ENCODE data around the gene PTPRG.

- TF ChIP-seq, protein P1, sequence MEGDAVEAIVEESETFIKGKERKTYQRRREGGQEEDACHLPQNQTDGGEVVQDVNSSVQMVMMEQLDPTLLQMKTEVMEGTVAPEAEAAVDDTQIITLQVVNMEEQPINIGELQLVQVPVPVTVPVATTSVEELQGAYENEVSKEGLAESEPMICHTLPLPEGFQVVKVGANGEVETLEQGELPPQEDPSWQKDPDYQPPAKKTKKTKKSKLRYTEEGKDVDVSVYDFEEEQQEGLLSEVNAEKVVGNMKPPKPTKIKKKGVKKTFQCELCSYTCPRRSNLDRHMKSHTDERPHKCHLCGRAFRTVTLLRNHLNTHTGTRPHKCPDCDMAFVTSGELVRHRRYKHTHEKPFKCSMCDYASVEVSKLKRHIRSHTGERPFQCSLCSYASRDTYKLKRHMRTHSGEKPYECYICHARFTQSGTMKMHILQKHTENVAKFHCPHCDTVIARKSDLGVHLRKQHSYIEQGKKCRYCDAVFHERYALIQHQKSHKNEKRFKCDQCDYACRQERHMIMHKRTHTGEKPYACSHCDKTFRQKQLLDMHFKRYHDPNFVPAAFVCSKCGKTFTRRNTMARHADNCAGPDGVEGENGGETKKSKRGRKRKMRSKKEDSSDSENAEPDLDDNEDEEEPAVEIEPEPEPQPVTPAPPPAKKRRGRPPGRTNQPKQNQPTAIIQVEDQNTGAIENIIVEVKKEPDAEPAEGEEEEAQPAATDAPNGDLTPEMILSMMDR (IDR thresholded peaks at IDR 0.05; ENCODE audit: low read depth, low read length, poor library complexity, severe bottlenecking): no peak
- TF ChIP-seq EZH2phosphoT487 (IDR thresholded peaks at IDR 0.05; ENCODE audit: borderline replicate concordance, low read length): no peak
Observed at GRCh38 chr3:62020706-62021105, 459.3 kb downstream of the PTPRG start.

All from DOHH2 (cell line).